Medulla oblongata (tissue), 1 donor: Measurements from ENCODE around the gene SPRR2G.
"Not testable (repeated sequence)": the region's sequence is repeated elsewhere in the genome, so short reads cannot be mapped to it uniquely, and the experiment has no call there.

Source experiments
- DNase-seq: peaks from one replicate; pipeline ENCODE4 v3.0.0-alpha.2; 2015; ENCODE audit errors: extremely low spot score

The SPRR2G gene

GRCh38 chr1:153150846-153151245 is at the start of gene SPRR2G:
SPRR2G (minus strand) TSS chr1:153150890; CDS start chr1:153150110, 780 bp downstream.
- DNase-seq, result no peak

- DNase-seq, result no peak
Measured at GRCh38 chr1:153195216-153195615, 44.5 kb upstream of the SPRR2G start.

- no peak for DNase-seq
Measured at GRCh38 chr1:153194331-153195050, 43.8 kb upstream of the SPRR2G start.

- no peak for DNase-seq
Measured at GRCh38 chr1:153192697-153193096, 42.0 kb upstream of the SPRR2G start.

- no peak for DNase-seq
Measured at GRCh38 chr1:153190373-153190772, 39.7 kb upstream of the SPRR2G start.

GRCh38 chr1:153188301-153188700 is 37.6 kb upstream of the SPRR2G start:
- not testable (repeated sequence) for DNase-seq

- DNase-seq, result no peak
Measured at GRCh38 chr1:153180556-153180955, 29.9 kb upstream of the SPRR2G start.

- DNase-seq, result no peak
Measured at GRCh38 chr1:153178922-153179321, 28.2 kb upstream of the SPRR2G start.

GRCh38 chr1:153174624-153175023 is 23.9 kb upstream of the SPRR2G start:
- DNase-seq, result no peak

GRCh38 chr1:153168686-153169085 is 18.0 kb upstream of the SPRR2G start:
- DNase-seq, result no peak

GRCh38 chr1:153155541-153155940 is 4.9 kb upstream of the SPRR2G start:
- DNase-seq, result no peak

- DNase-seq, result no peak
Measured at GRCh38 chr1:153152481-153152880, 1.8 kb upstream of the SPRR2G start.

GRCh38 chr1:153141377-153141776 is 9.3 kb downstream of the SPRR2G start:
- no peak for DNase-seq

GRCh38 chr1:153140484-153140883 is 10.2 kb downstream of the SPRR2G start:
- DNase-seq, result no peak

GRCh38 chr1:153133743-153134142 is 16.9 kb downstream of the SPRR2G start:
- no peak for DNase-seq

GRCh38 chr1:153133267-153133666 is 17.4 kb downstream of the SPRR2G start:
- no peak for DNase-seq

GRCh38 chr1:153128688-153129087 is 22.0 kb downstream of the SPRR2G start:
- DNase-seq, result not testable (repeated sequence)

- DNase-seq, result no peak
Measured at GRCh38 chr1:153127296-153127695, 23.4 kb downstream of the SPRR2G start.

GRCh38 chr1:153125536-153125935 is 25.2 kb downstream of the SPRR2G start:
- no peak for DNase-seq

- DNase-seq, result not testable (repeated sequence)
Measured at GRCh38 chr1:153123793-153124192, 26.9 kb downstream of the SPRR2G start.

GRCh38 chr1:153122831-153123421 is 27.8 kb downstream of the SPRR2G start:
- DNase-seq, result no peak

GRCh38 chr1:153120945-153121344 is 29.7 kb downstream of the SPRR2G start:
- no peak for DNase-seq

GRCh38 chr1:153119491-153119971 is 31.2 kb downstream of the SPRR2G start:
- no peak for DNase-seq
